DMS53 (cell line): ENCODE results near the gene HDAC4.
A peak's percentile ranks its signal among the peaks of the same experiment; 100 is the strongest.
"Not testable (repeated sequence)": the region's sequence is repeated elsewhere in the genome, so short reads cannot be mapped to it uniquely, and the experiment has no call there.

Source experiments
- DNase-seq: peaks from one replicate; lab custom pipeline; 2025; lab: John Stamatoyannopoulos, UW

The HDAC4 gene

GRCh38 chr2:239186516-239187357, 214.1 kb downstream of the HDAC4 start:
- DNase-seq, result no peak

DNA sequence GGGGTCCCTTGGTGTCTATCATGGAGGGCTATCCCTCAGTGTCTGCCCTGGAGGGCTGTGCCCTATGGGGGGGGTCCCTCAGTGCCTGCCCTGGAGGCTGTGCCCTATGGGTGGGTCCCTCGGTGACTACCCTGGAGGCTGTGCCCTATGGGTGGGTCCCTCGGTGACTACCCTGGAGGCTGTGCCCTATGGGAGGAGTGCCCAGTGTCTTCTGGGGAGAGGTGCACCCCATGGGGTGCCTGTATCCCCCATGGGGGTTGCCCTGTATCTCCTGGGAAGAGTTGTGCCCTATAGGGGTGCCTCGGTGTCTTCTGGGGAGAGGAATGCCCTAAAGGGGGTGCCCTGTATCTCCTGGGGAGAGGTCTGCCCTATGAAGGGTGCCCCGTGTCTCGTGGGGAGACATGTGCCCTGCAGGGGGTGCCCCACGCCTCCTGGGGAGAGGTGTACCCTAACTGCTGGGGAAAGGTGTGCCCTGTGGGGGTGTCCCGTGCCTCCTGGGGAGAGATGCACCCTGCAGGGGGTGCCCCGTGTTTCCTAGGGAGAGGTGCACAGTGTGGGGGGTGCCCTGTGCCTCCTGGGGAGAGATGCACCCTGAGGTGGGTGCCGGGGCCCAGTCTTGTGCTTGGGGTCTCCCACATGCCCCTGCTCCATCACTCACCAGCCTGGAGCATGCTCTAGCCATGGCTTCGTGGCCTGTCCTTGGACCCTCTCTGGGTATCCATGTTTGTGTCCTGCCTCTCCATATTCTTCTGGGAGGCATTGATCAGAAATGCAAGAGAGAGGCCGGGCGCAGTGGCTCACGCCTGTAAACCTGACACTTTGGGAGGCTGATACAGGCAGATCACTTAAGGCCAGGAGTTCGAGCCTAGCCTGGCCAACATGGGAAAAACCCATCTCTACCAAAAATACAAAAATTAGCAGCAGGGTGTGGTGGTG, 215.6 kb downstream of the HDAC4 start:
- DNase-seq, result no peak

DNA sequence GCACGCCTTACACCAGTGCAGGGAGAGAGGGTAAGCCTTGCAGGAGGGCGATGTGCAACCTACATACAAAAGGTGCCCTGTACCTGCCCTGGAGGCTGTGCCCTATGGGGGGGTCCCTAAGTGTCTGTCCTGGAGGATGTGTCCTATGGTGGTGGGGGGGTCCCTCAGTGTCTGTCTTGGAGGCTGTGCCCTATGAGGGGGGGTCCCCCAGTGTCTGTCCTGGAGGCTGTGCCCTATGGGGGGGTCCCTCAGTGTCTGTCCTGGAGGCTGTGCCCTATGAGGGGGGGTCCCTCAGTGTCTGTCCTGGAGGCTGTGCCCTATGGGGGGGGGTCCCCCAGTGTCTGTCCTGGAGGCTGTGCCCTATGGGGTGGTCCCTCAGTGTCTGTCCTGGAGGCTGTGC, 216.6 kb downstream of the HDAC4 start:
- no peak for DNase-seq

DNA sequence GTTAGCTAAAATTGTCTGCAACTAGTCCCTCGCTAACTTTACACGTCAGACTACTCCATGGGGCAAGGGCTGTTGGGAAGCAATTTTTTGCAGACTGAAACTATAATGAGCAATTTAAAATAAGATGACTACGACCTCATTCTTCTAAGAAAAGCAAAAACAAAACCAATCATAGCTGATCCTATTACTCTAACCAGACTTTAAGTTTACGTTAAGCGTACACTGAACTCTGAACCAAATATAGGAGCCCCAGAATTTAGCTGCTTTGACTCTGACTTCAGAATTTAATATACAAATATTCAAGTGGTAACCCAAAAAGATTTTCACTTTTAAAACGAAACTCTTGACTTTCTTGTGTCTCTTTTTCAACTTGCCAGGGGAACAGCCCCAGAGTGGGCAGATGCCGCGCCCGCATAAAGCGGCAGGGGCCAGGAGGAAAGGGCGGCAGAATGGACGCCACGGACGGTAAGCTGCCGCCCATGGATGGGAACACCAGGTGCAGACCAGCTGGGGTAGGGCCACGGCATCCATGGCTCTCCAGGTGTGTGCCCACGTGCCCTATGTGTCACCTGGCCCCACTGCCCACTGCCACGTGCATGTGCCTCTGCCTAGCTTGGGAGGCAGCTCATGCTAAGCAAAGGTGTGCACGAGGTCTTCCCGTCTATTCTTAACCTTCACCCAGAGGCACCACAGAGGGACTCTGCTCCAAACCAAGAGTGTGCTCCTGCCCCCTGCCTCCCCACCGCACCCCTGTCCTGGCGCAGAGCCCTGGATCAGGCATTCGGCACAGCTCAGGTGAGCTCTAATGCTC, 217.6 kb downstream of the HDAC4 start:
- DNase-seq, result no peak

DNA sequence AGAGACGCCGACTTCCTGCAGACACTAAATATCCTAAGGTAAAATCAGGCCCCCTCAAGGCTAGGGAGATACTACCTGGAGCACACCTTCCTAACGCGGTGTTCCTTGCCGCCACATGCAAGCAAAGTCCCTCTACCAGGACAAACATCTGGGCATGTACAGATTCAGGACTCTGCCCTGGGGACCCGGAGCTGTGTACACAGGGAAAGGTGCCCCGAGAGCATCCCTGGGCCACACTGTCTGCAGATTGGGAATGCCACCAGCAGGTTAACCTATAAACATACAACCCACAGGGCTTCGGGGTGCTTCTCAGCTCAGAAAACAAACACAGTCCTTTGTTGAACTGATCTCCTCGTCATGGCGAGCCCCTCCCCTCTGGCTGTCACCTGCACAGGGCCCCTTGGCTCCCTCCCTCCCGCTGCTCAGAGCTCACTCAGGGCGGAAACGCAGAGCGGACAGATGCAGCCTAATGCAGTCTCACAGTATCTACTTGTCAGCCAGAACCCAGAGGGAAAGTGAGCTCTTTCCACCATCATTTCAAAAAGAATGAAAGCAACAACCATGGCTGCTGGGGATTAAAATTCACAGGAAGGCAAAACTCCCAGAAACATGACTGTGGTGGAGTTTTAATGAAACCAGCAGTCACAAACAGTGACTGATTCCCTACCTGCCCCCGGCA, 218.8 kb downstream of the HDAC4 start:
- DNase-seq, result peak; percentile 33

GRCh38 chr2:239181074-239181902, 219.5 kb downstream of the HDAC4 start:
- DNase-seq, result no peak

GRCh38 chr2:239180526-239181073, 220.2 kb downstream of the HDAC4 start:
- DNase-seq, result no peak

GRCh38 chr2:239179851-239180371, 220.9 kb downstream of the HDAC4 start:
- DNase-seq, result no peak

DNA sequence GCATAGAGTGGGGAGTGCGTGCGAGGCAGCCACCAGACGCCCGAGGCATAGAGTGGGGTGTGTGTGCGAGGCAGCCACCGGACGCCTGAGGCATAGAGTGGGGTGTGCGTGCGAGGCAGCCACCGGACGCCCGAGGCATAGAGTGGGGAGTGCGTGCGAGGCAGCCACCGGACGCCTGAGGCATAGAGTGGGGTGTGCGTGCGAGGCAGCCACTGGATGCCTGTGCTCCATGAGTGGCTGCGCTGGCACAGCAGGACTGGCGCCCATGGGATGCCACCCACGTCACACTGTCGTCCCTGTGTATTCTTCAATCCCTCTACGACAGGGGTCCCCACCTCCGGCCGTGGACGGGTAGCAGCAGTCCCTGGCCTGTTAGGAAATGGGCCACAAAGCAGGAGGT, 221.9 kb downstream of the HDAC4 start:
- DNase-seq, result no peak

DNA sequence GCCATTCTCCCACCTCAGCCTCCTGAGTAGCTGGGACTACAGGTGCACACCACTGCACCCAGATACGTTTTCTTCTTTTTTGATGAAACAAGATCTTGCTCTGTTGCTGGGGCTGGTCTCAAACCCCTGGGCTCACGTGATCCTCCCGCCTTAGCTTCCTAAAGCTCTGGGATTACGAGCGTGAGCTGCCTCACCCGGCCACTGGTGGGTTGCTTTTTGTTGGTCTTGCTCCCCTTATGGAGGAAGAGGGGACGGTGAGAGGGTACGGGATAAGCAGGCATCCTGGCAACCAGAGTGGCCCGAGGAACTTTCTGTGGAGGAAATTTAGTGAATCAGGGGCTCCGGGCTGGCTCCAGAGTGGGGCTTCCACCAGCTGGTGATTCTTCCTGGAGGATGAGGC, 222.3 kb downstream of the HDAC4 start:
- no peak for DNase-seq

DNA sequence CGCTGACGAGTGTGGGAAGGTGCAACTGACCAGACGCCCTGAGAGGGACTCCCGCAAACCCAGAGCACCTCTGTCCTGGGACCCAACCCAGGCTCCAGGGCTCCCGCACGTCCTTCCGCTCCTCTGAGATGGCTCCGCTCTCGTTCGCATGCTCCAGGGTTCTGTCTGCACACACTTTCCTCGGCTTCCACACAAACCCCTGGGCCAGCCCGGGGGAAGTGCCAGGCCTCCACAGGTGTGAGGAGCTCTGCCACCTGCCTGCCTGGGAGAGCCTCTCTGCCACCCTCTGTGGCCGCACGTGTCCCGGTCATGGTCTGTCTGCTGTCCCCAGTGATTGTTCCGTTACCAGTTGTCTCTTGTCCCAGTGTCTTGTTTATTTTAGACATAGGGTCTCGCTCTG, 222.9 kb downstream of the HDAC4 start:
- no peak for DNase-seq

DNA sequence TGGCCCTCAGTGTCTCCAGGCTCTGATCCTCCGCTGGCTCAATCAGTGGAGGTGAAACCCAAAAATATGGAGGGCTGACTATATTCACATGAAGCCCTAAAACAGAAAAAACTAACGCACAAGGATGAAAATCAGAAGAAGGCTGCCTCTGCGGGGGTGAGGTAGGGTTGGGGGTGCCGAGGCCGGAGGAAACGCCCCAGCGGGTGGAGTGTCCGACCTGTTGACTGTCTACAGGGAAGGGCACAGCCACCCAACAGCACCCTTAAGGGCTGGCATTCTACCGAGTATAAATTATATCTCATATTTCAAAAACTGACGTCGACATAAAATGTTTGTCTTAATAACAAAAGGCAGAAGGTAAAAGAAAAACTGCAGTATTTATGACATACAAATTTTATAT, 223.5 kb downstream of the HDAC4 start:
- no peak for DNase-seq

DNA sequence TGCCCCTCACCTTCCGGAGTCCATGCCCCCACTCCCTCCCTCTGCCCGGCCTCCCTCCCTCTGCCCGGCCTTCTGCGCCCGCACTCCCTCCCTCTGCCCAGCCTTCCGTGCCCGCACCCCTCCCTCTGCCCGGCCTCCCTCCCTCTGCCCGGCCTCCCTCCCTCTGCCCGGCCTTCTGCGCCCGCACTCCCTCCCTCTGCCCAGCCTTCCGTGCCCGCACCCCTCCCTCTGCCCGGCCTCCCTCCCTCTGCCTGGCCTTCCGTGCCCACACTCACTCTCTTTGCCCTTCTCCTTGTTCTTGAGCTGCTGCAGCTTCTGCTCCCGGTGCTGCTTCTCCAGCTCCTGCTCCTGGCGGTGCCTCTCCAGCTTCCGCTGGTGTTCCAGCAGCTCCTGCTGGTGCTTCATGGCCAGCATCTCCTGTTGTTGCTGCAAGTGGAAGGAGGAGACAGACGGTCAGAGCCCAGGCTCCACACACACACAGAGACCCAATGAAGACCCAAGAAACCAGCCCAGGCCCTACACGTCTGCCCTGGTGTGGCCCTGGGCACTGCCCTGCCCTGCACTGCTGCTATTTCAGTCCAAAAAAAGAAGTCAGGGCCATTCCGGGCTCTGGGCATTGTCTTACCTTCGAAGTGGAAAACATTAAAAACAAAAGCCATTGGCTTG, 224.5 kb downstream of the HDAC4 start:
- DNase-seq, result not testable (repeated sequence)

- DNase-seq, result no peak
These were observed 225.6 kb downstream of the HDAC4 start for GRCh38 chr2:239175181-239175580.

GRCh38 chr2:239173301-239173700, 227.5 kb downstream of the HDAC4 start:
- DNase-seq, result no peak

GRCh38 chr2:239171643-239172042, 229.2 kb downstream of the HDAC4 start:
- peak; percentile 16 for DNase-seq

- no peak for DNase-seq
These were observed 231.3 kb downstream of the HDAC4 start for GRCh38 chr2:239169311-239170048.

DNA sequence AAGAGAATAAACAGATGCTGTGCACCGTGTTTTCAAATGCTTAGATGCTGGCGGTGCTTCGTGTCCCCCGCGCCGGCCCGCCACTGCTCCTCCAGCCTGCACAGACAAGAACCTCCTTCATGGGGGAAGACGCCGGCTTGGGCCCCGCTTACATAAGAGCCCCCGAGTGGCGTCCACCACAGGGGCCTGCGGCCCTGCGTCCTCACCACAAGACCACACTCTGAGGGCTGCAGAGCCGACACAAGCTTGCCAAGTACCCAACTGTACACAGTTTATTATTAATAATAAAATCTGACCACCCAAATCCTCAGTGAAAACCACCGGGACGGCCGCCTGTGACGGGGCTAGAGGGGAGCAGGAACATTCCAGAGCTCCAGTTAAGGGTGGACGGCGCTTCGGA, 232.2 kb downstream of the HDAC4 start:
- no peak for DNase-seq
